IMR-90 (cell line): ENCODE results near the gene ARPP21. TPM values are rescaled to one million over a fixed set of nuclear protein-coding genes. Genes with fewer than 3 reads are reported as not detected.

Experiments
- ATAC-seq: fragments of 200-7000 bp; cut with Tn5 transposase; 2 replicates; pipeline ENCODE4 v1.9.1; 2020; ENCODE audit warnings: low read depth, mild to moderate bottlenecking, moderate library complexity
- BruUV-seq: library from RNA; stranded (reverse); fragments of 400-500 nt; replicated peaks from 2 replicates; lab custom pipeline; 2021; lab: Mats Ljungman, UMichigan
- CTCF ChIA-PET: fragments of 300-600 bp; formaldehyde crosslinking; extraction: SDS; loops from one replicate; lab custom pipeline; 2021; ENCODE audit warnings: antibody characterized with exemption; lab: Yijun Ruan, JAX
- POLR2A ChIA-PET: fragments of 300-600 bp; sonication (Branson Sonifier 250); formaldehyde crosslinking; loops from one replicate; lab custom pipeline; 2022; ENCODE audit warnings: antibody characterized with exemption; ENCODE audit not compliant: unreplicated experiment; lab: Charles Lee
- DNase-seq: peaks from one replicate; pipeline ENCODE4 v3.0.0; 2013
- H2AFZ ChIP-seq: replicated peaks from 2 replicates; pipeline ENCODE3; 2013; ENCODE audit warnings: low read length, mild to moderate bottlenecking; ENCODE audit not compliant: poor library complexity
- H2AK5ac ChIP-seq: 2 replicates; pipeline ENCODE4 v1.6.1; 2013; ENCODE audit warnings: low read depth, low read length, inconsistent platforms
- H2AK9ac ChIP-seq: replicated peaks from 2 replicates; pipeline ENCODE3; 2013; ENCODE audit warnings: mild to moderate bottlenecking, low read depth, low read length, moderate library complexity; ENCODE audit not compliant: poor library complexity
- H2BK120ac ChIP-seq: 2 replicates; pipeline ENCODE4 v1.6.1; 2013; ENCODE audit warnings: low read depth, low read length, inconsistent platforms
- H2BK15ac ChIP-seq: 3 replicates; pipeline ENCODE4 v1.6.1; 2013; ENCODE audit warnings: low read depth, low read length, inconsistent platforms
- H2BK20ac ChIP-seq: 2 replicates; pipeline ENCODE4 v1.6.1; 2013; ENCODE audit warnings: low read depth, mild to moderate bottlenecking, inconsistent platforms, low read length, moderate library complexity
- H2BK5ac ChIP-seq: 2 replicates; pipeline ENCODE4 v1.6.1; 2013; ENCODE audit warnings: mild to moderate bottlenecking, low read depth, low read length, inconsistent platforms; ENCODE audit not compliant: poor library complexity, severe bottlenecking
- H3K14ac ChIP-seq: replicated peaks from 2 replicates; pipeline ENCODE4 v1.6.1; 2013; ENCODE audit warnings: low read depth, low read length, inconsistent platforms
- H3K18ac ChIP-seq: 2 replicates; pipeline ENCODE4 v1.6.1; 2013; ENCODE audit warnings: low read depth, low read length, control low read depth
- H3K23ac ChIP-seq: 2 replicates; pipeline ENCODE4 v1.6.1; 2013; ENCODE audit warnings: low read depth, low read length, inconsistent platforms
- H3K27ac ChIP-seq: 2 replicates; pipeline ENCODE4 v1.5.1; 2013; ENCODE audit warnings: mild to moderate bottlenecking, control low read depth, low read length; ENCODE audit not compliant: insufficient read depth
- H3K27me3 ChIP-seq: 2 replicates; pipeline ENCODE4 v1.6.1; 2013; ENCODE audit warnings: low read length; ENCODE audit not compliant: control insufficient read depth, insufficient read depth
- H3K36me3 ChIP-seq: 2 replicates; pipeline ENCODE4 v1.6.1; 2013; ENCODE audit warnings: low read length, mixed read lengths; ENCODE audit not compliant: control insufficient read depth, insufficient read depth
- H3K4ac ChIP-seq: 2 replicates; pipeline ENCODE4 v1.6.1; 2013; ENCODE audit warnings: low read depth, low read length, inconsistent platforms
- H3K4me1 ChIP-seq: 2 replicates; pipeline ENCODE4 v1.6.1; 2013; ENCODE audit warnings: low read length, mixed read lengths; ENCODE audit not compliant: control insufficient read depth, insufficient read depth
- H3K4me2 ChIP-seq: 2 replicates; pipeline ENCODE4 v1.6.1; 2013; ENCODE audit warnings: low read depth, mild to moderate bottlenecking, control low read depth, low read length, moderate library complexity
- H3K4me3 ChIP-seq: 2 replicates; pipeline ENCODE4 v1.5.1; 2013; ENCODE audit warnings: low read depth, mild to moderate bottlenecking, control low read depth, low read length, moderate library complexity; ENCODE audit not compliant: insufficient read depth
- H3K56ac ChIP-seq: 2 replicates; pipeline ENCODE4 v1.6.1; 2013; ENCODE audit warnings: low read length, inconsistent platforms; ENCODE audit not compliant: insufficient read depth; ENCODE audit errors: extremely low read depth
- H3K79me1 ChIP-seq, 2 experiments: 2 replicates each; pipeline ENCODE4 v1.6.1; 2013; ENCODE audit warnings: low read length in 2 of 2, inconsistent platforms in 1 of 2, low read depth in 1 of 2
- H3K9ac ChIP-seq: 2 replicates; pipeline ENCODE4 v1.6.1; 2013; ENCODE audit warnings: low read depth, low read length, control low read depth
- H3K9me1 ChIP-seq: 2 replicates; pipeline ENCODE4 v1.6.1; 2013; ENCODE audit warnings: low read length, inconsistent platforms; ENCODE audit not compliant: insufficient read depth
- H3K9me3 ChIP-seq: 2 replicates; pipeline ENCODE4 v1.6.1; 2013; ENCODE audit warnings: low read length; ENCODE audit not compliant: control insufficient read depth, insufficient read depth
- H4K20me1 ChIP-seq: 2 replicates; pipeline ENCODE4 v1.6.1; 2013; ENCODE audit warnings: low read length, inconsistent platforms; ENCODE audit not compliant: insufficient read depth
- H4K5ac ChIP-seq: 2 replicates; pipeline ENCODE4 v1.6.1; 2013; ENCODE audit warnings: mild to moderate bottlenecking, low read depth, low read length, control low read depth
- H4K8ac ChIP-seq, 2 experiments: 2 replicates each; pipeline ENCODE4 v1.6.1; 2013; ENCODE audit warnings: low read depth in 2 of 2, low read length in 2 of 2, control low read depth in 1 of 2, inconsistent platforms in 1 of 2
- H4K91ac ChIP-seq: 2 replicates; pipeline ENCODE4 v1.6.1; 2013; ENCODE audit warnings: low read depth, low read length, inconsistent platforms; ENCODE audit not compliant: insufficient read depth
- POLR2A ChIP-seq: IDR thresholded peaks from 2 replicates; pipeline ENCODE4 v1.6.1; 2012; ENCODE audit warnings: mild to moderate bottlenecking, low read depth, low read length
- SMC3 ChIP-seq: fragments of 150-350 bp; IDR thresholded peaks from 2 replicates; pipeline ENCODE4 v1.6.1; 2016; ENCODE audit warnings: low read depth, mild to moderate bottlenecking, antibody characterized with exemption, low read length, moderate library complexity
- WGBS, 2 experiments: methylation state at CpG; one replicate each; pipeline versions ENCODE4 v1.1.5 to v1.1.7; 2013; ENCODE audit warnings: missing lambda C conversion rate in 2 of 2; ENCODE audit not compliant: insufficient read length in 1 of 2; ENCODE audit errors: extremely low coverage in 2 of 2; 5-methylcytosine and 5-hydroxymethylcytosine counted together
- dilution Hi-C: fragments of 300-500 bp; cut with HindIII; formaldehyde crosslinking; loops from one replicate; pipeline ENCODE4 v1.14.3; 2018; ENCODE audit warnings: low sequenced_read_pairs; ENCODE audit not compliant: unreplicated experiment
- in situ Hi-C: fragments of 300-500 bp; cut with MboI; formaldehyde crosslinking; loops from 3 replicates; pipeline ENCODE4 v1.14.3; 2019; ENCODE audit warnings: low sequenced_read_pairs, inconsistent platforms, mixed read lengths
- intact Hi-C: fragments of 100-400 bp; cut with micrococcal nuclease; formaldehyde crosslinking; loops from 2 replicates; pipeline ENCODE4 v1.10.0; 2022
- polyA plus RNA-seq, 3 experiments: library from polyadenylated mRNA; depleted of rRNA; stranded (reverse); fragments of >200 nt; gene quantifications; 2 replicates each; pipeline ENCODE4 v1.2.3, GENCODE V29; 2012; ENCODE audit warnings: low replicate concordance in 1 of 3
- total RNA-seq: library from RNA; depleted of rRNA; stranded (reverse); fragments of >200 nt; gene quantifications from 2 replicates; pipeline ENCODE4 v1.2.3, GENCODE V29; 2012
- TF ChIP-seq, protein P1 (sequence below): conservative IDR thresholded peaks from 2 replicates; pipeline ENCODE4 v1.5.1; 2012; ENCODE audit warnings: mild to moderate bottlenecking, low read depth, low read length, improper control_type of control experiment
- TF ChIP-seq, protein P2 (sequence below): fragments of 150-350 bp; IDR thresholded peaks from 2 replicates; pipeline ENCODE4 v1.6.1; 2016; ENCODE audit warnings: low read depth, mild to moderate bottlenecking, low read length, moderate library complexity, borderline replicate concordance

Gene ARPP21
- total and polyA plus RNA-seq, 2 of the 4 experiments (the other 2 are of a cell fraction) = not detected

DNA sequence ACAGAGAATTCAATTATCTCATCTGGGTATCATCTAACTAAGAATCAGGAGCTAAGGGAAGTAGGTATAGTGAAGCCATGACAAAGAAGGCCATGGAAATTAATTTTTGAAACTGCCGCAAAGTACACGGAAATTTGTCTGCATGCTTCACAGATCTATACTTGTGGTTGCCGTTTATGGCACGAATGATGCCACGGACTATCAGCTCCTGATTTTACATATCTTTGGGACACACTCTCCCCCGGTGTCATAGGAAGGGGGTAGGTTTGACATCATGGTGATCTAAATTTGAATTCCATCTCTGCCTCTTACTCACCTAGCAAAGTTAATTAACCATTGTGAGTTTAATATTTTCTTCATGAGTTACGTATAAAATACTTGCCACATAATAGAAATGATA, 14.0 kb downstream of the ARPP21 start:
- Histone ChIP-seq H4K5ac (no peak overlapping the region), H2AK9ac (no peak overlapping the region), H3K4me3 (no peak overlapping the region), H2BK5ac (no peak overlapping the region), H3K18ac (no peak overlapping the region), H4K20me1 (no peaks in the 10 kb centered on the region), H3K79me1 (no peaks in the 10 kb centered on the region), H2AK5ac (no peak overlapping the region), H3K56ac (no peak overlapping the region), H3K23ac (no peak overlapping the region), H3K9me3 (no peaks in the 10 kb centered on the region), H3K14ac (no peak overlapping the region), H2BK15ac (no peak overlapping the region), H3K4me2 (no peak overlapping the region), H2BK20ac (no peak overlapping the region), H3K27ac (no peak overlapping the region), H3K4me1 (no peaks in the 10 kb centered on the region), H3K4ac (no peak overlapping the region), H3K27me3 (no peaks in the 10 kb centered on the region), H3K9me1 (no peaks in the 10 kb centered on the region), H4K8ac (no peak overlapping the region), H4K91ac (no peak overlapping the region), H3K36me3 (no peaks in the 10 kb centered on the region), H2AFZ (no peak overlapping the region), H3K9ac (no peak overlapping the region), H2BK120ac (no peak overlapping the region)
- BruUV-seq = no TSS peak
- dilution Hi-C loops = no loop called here
- ATAC-seq (no peak), DNase-seq (no peak)
- TF ChIP-seq, protein P1, sequence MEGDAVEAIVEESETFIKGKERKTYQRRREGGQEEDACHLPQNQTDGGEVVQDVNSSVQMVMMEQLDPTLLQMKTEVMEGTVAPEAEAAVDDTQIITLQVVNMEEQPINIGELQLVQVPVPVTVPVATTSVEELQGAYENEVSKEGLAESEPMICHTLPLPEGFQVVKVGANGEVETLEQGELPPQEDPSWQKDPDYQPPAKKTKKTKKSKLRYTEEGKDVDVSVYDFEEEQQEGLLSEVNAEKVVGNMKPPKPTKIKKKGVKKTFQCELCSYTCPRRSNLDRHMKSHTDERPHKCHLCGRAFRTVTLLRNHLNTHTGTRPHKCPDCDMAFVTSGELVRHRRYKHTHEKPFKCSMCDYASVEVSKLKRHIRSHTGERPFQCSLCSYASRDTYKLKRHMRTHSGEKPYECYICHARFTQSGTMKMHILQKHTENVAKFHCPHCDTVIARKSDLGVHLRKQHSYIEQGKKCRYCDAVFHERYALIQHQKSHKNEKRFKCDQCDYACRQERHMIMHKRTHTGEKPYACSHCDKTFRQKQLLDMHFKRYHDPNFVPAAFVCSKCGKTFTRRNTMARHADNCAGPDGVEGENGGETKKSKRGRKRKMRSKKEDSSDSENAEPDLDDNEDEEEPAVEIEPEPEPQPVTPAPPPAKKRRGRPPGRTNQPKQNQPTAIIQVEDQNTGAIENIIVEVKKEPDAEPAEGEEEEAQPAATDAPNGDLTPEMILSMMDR = no peak
- no peak for TF ChIP-seq SMC3
- TF ChIP-seq, protein P2, sequence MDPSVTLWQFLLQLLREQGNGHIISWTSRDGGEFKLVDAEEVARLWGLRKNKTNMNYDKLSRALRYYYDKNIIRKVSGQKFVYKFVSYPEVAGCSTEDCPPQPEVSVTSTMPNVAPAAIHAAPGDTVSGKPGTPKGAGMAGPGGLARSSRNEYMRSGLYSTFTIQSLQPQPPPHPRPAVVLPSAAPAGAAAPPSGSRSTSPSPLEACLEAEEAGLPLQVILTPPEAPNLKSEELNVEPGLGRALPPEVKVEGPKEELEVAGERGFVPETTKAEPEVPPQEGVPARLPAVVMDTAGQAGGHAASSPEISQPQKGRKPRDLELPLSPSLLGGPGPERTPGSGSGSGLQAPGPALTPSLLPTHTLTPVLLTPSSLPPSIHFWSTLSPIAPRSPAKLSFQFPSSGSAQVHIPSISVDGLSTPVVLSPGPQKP = no peak
- TF ChIP-seq POLR2A = no peak
- no CpG with 5 or more reads among the region's 7 CpGs for WGBS, 2 experiments
- intact Hi-C loops = no loop called here
- in situ Hi-C loops = no loop called here
- POLR2A ChIA-PET = no interaction called here
- CTCF ChIA-PET = no interaction called here
